Measurements from ENCODE around the gene QRICH2.
"Not testable (repeated sequence)": the region's sequence is repeated elsewhere in the genome, so short reads cannot be mapped to it uniquely, and the experiment has no call there.

Gene QRICH2

GRCh38 chr17:76260669-76261068 is 47.4 kb downstream of the QRICH2 start:
- H3K36me3 ChIP-seq (ENCODE audit: control insufficient read depth, insufficient read depth, low read length, severe bottlenecking): no peaks in the 10 kb centered on the region
- H3K27me3 ChIP-seq (replicated peaks; ENCODE audit: control insufficient read depth, insufficient read depth, low read length): no peaks in the 10 kb centered on the region
- H3K9me3 ChIP-seq (ENCODE audit: control insufficient read depth, low read length): no peaks in the 10 kb centered on the region
- peaks cover 25% of the 10 kb centered on the region for H3K4me1 ChIP-seq (ENCODE audit: control insufficient read depth, insufficient read depth, low read length)
- H3K9ac ChIP-seq (ENCODE audit: low read length): no peak overlapping the region
- H3K4me3 ChIP-seq (ENCODE audit: low read length): no peak overlapping the region
- no peak for DNase-seq (ENCODE audit: low read depth)

DNA sequence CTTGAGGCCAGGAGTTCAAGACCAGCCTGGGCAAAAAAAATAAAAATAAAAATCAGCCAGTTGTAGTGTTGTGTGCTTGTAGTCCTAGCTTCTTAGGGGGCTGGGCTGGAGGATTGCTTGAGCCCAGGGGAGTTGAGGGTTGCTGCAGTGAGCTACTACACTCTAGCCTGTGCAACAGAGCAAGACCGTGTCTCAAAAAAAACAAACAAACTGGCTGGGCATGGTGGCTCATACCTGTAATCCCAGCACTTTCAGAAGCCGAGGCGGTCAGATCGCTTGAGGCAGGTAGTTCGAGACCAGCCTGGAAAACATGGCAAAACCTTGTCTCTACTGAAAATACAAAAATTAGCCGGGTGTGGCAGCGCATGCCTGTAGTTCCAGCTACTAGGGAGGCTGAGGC is 47.9 kb downstream of the QRICH2 start:
- DNase-seq (ENCODE audit: low read depth): no peak
- no peaks in the 10 kb centered on the region for H3K27me3 ChIP-seq (replicated peaks; ENCODE audit: control insufficient read depth, insufficient read depth, low read length)
- peaks cover 25% of the 10 kb centered on the region for H3K4me1 ChIP-seq (ENCODE audit: control insufficient read depth, insufficient read depth, low read length)
- no peaks in the 10 kb centered on the region for H3K9me3 ChIP-seq (ENCODE audit: control insufficient read depth, low read length)
- no peaks in the 10 kb centered on the region for H3K36me3 ChIP-seq (ENCODE audit: control insufficient read depth, insufficient read depth, low read length, severe bottlenecking)
- H3K9ac ChIP-seq (ENCODE audit: low read length): no peak overlapping the region
- H3K4me3 ChIP-seq (ENCODE audit: low read length): no peak overlapping the region

GRCh38 chr17:76256430-76257050 is 51.5 kb downstream of the QRICH2 start:
- not testable (repeated sequence) for H3K9me3 ChIP-seq (ENCODE audit: control insufficient read depth, low read length); H3K27me3 ChIP-seq (replicated peaks; ENCODE audit: control insufficient read depth, insufficient read depth, low read length); H3K36me3 ChIP-seq (ENCODE audit: control insufficient read depth, insufficient read depth, low read length, severe bottlenecking); H3K9ac ChIP-seq (ENCODE audit: low read length); H3K4me3 ChIP-seq (ENCODE audit: low read length); DNase-seq (ENCODE audit: low read depth)
- peaks cover 36% of the 10 kb centered on the region for H3K4me1 ChIP-seq (ENCODE audit: control insufficient read depth, insufficient read depth, low read length)

GRCh38 chr17:76255801-76256429 is 52.2 kb downstream of the QRICH2 start:
- no peak for DNase-seq (ENCODE audit: low read depth)
- Histone ChIP-seq H3K4me3 (ENCODE audit: low read length) (no peak overlapping the region), H3K9ac (ENCODE audit: low read length) (no peak overlapping the region), H3K9me3 (ENCODE audit: control insufficient read depth, low read length) (no peaks in the 10 kb centered on the region), H3K4me1 (ENCODE audit: control insufficient read depth, insufficient read depth, low read length) (peaks cover 43% of the 10 kb centered on the region), H3K27me3 (replicated peaks; ENCODE audit: control insufficient read depth, insufficient read depth, low read length) (no peaks in the 10 kb centered on the region), H3K36me3 (ENCODE audit: control insufficient read depth, insufficient read depth, low read length, severe bottlenecking) (no peaks in the 10 kb centered on the region)

DNA sequence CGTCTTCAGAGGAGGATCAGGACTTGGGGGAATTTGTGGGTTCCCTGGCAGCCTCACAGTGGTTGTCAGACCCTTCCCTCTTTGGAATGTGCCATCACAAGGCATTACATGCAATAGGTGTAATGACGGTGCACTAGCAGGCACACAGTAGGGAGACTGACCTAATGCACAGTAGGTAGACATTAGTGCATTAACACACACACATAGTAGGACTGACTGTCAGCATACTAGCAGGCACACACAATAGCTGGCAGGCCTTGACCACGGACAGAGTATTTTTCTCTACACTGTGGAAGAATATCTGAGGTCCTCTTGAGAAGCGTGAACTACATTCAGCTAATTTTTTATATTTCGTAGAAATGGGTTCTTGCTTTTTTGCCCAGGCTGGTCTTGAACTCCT is 53.8 kb downstream of the QRICH2 start:
- Histone ChIP-seq H3K4me3 (ENCODE audit: low read length) (no peak overlapping the region), H3K9me3 (ENCODE audit: control insufficient read depth, low read length) (no peaks in the 10 kb centered on the region), H3K36me3 (ENCODE audit: control insufficient read depth, insufficient read depth, low read length, severe bottlenecking) (no peaks in the 10 kb centered on the region), H3K4me1 (ENCODE audit: control insufficient read depth, insufficient read depth, low read length) (peaks cover 39% of the 10 kb centered on the region), H3K27me3 (replicated peaks; ENCODE audit: control insufficient read depth, insufficient read depth, low read length) (no peaks in the 10 kb centered on the region), H3K9ac (ENCODE audit: low read length) (no peak overlapping the region)
- DNase-seq (ENCODE audit: low read depth): no peak

DNA sequence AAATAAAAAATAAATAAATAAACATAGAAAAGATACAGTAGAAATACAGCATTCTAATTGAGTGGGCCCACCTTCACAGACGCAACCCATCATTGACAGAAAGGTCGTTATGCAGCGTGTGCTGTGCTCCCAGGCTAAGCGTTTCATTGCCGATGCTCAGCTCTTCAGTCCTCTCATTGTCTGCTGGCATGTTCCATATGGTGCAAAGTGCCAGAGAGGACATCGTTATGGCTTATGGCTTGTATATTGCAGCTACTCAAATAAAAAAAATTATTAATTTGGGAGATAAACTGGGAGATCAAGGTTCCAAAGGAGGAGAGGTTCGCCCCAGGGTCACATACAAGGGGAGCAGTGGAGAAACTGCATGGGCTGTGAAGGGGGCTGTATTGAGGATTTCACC is 54.2 kb downstream of the QRICH2 start:
- no peaks in the 10 kb centered on the region for H3K36me3 ChIP-seq (ENCODE audit: control insufficient read depth, insufficient read depth, low read length, severe bottlenecking)
- peaks cover 36% of the 10 kb centered on the region for H3K4me1 ChIP-seq (ENCODE audit: control insufficient read depth, insufficient read depth, low read length)
- H3K9me3 ChIP-seq (ENCODE audit: control insufficient read depth, low read length): no peaks in the 10 kb centered on the region
- H3K9ac ChIP-seq (ENCODE audit: low read length): no peak overlapping the region
- H3K4me3 ChIP-seq (ENCODE audit: low read length): no peak overlapping the region
- no peak for DNase-seq (ENCODE audit: low read depth)
- H3K27me3 ChIP-seq (replicated peaks; ENCODE audit: control insufficient read depth, insufficient read depth, low read length): no peaks in the 10 kb centered on the region

- DNase-seq (ENCODE audit: low read depth); H3K36me3 ChIP-seq (ENCODE audit: control insufficient read depth, insufficient read depth, low read length, severe bottlenecking); H3K9me3 ChIP-seq (ENCODE audit: control insufficient read depth, low read length); H3K27me3 ChIP-seq (replicated peaks; ENCODE audit: control insufficient read depth, insufficient read depth, low read length): not testable (repeated sequence)
- Histone ChIP-seq H3K4me1 (ENCODE audit: control insufficient read depth, insufficient read depth, low read length) (peaks cover 30% of the 10 kb centered on the region), H3K9ac (ENCODE audit: low read length) (peak overlapping the region; percentile 79), H3K4me3 (ENCODE audit: low read length) (peak overlapping the region; percentile 50)
Measured at GRCh38 chr17:76252967-76253766, 54.9 kb downstream of the QRICH2 start.

GRCh38 chr17:76252040-76252954 is 55.8 kb downstream of the QRICH2 start:
- DNase-seq (ENCODE audit: low read depth): peak; percentile 95
- peak overlapping the region; percentile 79 for H3K9ac ChIP-seq (ENCODE audit: low read length)
- no peaks in the 10 kb centered on the region for H3K9me3 ChIP-seq (ENCODE audit: control insufficient read depth, low read length)
- H3K4me1 ChIP-seq (ENCODE audit: control insufficient read depth, insufficient read depth, low read length): peaks cover 36% of the 10 kb centered on the region
- H3K36me3 ChIP-seq (ENCODE audit: control insufficient read depth, insufficient read depth, low read length, severe bottlenecking): no peaks in the 10 kb centered on the region
- H3K4me3 ChIP-seq (ENCODE audit: low read length): peak overlapping the region; percentile 50
- H3K27me3 ChIP-seq (replicated peaks; ENCODE audit: control insufficient read depth, insufficient read depth, low read length): no peaks in the 10 kb centered on the region

GRCh38 chr17:76251478-76252039 is 56.5 kb downstream of the QRICH2 start:
- Histone ChIP-seq H3K9me3 (ENCODE audit: control insufficient read depth, low read length) (no peaks in the 10 kb centered on the region), H3K27me3 (replicated peaks; ENCODE audit: control insufficient read depth, insufficient read depth, low read length) (no peaks in the 10 kb centered on the region), H3K36me3 (ENCODE audit: control insufficient read depth, insufficient read depth, low read length, severe bottlenecking) (no peaks in the 10 kb centered on the region), H3K9ac (ENCODE audit: low read length) (peak overlapping the region; percentile 40), H3K4me1 (ENCODE audit: control insufficient read depth, insufficient read depth, low read length) (peaks cover 42% of the 10 kb centered on the region), H3K4me3 (ENCODE audit: low read length) (no peak overlapping the region)
- DNase-seq (ENCODE audit: low read depth): no peak

GRCh38 chr17:76250141-76250540 is 57.9 kb downstream of the QRICH2 start:
- Histone ChIP-seq H3K36me3 (ENCODE audit: control insufficient read depth, insufficient read depth, low read length, severe bottlenecking) (no peaks in the 10 kb centered on the region), H3K9me3 (ENCODE audit: control insufficient read depth, low read length) (no peaks in the 10 kb centered on the region), H3K4me1 (ENCODE audit: control insufficient read depth, insufficient read depth, low read length) (peaks cover 50% of the 10 kb centered on the region), H3K4me3 (ENCODE audit: low read length) (no peak overlapping the region), H3K27me3 (replicated peaks; ENCODE audit: control insufficient read depth, insufficient read depth, low read length) (no peaks in the 10 kb centered on the region), H3K9ac (ENCODE audit: low read length) (no peak overlapping the region)
- DNase-seq (ENCODE audit: low read depth): no peak
